DMS153 treated with DMSO at 0.1 percent for 48 hours (cell line): ENCODE data around the gene STIP1.

Experiments used
- DNase-seq: peaks from one replicate; lab custom pipeline; 2025; ENCODE audit not compliant: unreplicated experiment; lab: John Stamatoyannopoulos, UW

Gene STIP1

DNA sequence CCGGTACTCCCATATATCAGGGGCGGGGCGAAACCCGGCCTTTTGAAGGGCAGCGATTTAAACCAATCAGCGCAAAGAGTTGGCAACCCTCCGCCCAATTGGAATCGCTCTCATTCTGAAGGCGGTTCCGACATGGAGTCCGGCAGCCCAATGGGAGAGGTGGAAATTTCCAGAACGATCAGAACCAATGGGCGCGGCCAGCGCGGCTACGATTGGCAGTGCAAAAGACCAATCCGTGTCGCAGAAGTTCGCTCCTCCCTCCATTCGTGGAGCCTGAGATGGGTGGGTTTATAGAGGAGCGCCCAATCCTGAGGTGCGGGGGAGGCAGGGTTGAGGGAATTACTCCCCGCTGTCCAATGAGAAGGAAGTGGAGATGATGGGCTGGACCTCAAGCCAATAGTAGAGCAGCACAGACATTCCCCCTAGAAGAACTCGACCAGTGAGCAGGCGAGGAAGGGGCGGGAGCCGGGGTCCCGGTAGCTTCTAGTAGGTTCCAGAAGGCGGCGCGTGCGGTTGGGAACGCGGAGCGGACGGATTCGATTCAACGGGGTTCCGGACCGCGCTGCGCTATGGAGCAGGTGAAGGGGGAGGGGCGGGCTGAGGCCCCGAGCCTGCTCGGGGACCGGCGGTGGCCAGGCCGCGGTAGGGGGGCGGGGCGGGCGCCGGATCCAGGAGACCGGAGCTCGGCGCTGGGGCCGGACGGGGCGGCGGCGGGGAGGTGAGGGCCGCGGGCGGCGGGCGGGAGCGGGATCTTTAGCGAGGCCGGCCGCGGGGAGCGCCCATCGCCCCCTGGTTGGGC, at the start of gene STIP1:
TSS of gene STIP1 (plus strand) at position 479 of the 799 bp plus-strand sequence. CDS start at position 570, 91 bp downstream.
- DNase-seq, result peak; percentile 97

- DNase-seq, result no peak
Observed at GRCh38 chr11:64136765-64137441, 49.1 kb upstream of the STIP1 start.

GRCh38 chr11:64138398-64138797, 47.6 kb upstream of the STIP1 start:
- DNase-seq, result no peak

- no peak for DNase-seq
Observed at GRCh38 chr11:64139049-64139448, 46.9 kb upstream of the STIP1 start.

GRCh38 chr11:64140082-64140481, 45.9 kb upstream of the STIP1 start:
- DNase-seq, result no peak

- no peak for DNase-seq
Observed at GRCh38 chr11:64141081-64141783, 44.7 kb upstream of the STIP1 start.

DNA sequence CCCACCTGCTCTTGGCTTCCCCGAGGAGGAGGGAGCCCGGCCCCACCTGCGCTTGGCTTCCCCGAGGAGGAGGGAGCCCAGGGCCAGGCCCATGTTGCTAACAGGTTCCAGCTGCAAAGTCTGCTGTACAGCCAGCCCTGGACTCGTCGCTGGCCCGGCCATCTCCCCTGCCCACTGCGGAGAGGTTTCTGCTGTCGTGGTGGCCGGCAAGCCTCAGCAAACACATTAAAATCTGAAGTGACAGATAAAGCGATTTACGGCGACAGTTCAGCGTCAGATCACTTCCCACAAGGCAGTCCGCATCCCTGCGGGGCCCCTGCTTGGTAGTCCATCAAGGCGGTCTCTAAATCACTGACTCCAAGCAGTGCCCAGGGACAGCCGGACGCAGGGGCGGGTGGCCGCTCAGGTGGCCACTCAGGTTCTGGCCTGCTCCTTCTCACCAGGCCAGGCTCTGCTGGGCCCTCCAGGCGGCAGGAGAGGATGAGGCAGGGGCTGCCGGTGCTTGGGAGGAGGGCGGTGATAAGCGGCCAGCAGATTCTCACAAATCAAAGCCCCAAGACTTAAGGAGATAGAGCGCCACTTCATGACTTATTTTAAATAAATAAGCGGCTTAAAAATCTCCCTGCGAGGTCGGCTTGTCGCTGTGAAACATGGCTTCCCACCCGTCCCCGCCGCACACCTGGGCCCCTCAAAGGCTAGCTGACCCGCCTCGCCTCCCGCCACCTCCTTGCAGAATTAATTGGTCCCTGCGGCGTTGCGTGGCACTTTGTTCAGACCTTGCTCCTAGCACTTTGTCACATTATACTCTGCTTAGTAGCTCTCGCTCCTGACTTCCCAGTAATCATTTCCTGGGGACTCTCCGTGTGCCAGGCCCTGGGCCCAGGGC, 41.1 kb upstream of the STIP1 start:
- no peak for DNase-seq

- DNase-seq, result peak; percentile 23
Observed at GRCh38 chr11:64146036-64146955, 39.7 kb upstream of the STIP1 start.

DNA sequence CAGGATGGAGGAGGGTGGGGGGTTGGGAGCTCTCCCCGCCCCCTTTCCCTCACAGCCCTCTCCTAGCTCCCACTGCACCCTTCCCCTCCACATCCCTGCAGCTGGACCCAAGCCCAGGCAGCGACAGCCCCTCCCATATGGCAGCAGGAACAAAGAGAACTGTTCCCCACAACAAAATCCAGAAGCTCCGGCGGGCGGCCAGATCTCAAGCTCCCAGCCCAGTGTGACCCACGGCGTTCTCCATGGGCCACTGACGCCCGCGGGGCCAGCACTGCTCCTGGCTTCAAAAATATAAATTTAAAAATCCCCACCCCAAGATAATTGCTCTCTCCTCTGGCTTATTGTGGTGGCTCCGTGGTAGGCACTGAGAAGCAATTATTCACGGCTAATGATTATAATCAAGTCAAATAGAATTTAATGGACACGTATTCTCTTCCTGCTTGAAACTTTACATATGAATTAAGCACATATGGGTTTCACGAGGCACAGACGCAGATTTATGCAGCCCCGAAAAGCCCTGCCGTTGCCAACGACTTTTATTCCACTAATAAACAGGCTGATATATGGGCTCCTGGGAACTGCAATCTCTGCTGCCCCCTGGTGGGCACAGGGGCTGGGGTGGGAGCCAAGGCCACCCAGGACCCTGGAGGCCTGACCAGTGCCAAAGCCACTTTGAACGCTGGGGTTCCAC, 37.6 kb upstream of the STIP1 start:
- peak; percentile 74 for DNase-seq

GRCh38 chr11:64148917-64149617, 36.9 kb upstream of the STIP1 start:
- no peak for DNase-seq

DNA sequence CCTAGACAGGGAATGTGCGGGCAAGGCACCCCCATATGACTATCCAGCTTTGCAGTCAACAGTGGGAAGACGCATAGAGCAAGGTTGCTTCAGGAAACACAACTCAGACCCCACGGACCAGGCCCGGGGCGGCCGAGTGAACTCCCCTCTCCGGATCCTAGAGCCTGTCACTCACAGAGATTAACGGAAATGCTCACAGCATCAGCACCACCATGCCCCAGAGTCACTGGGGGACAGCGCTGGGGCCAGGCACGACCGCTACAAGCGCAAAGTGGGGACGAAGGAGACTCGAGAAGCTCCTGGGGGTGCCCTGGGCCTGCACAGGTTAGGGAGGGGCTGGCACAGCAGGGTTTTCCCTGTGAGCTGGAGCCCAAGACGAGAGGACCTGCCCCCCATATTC, 35.9 kb upstream of the STIP1 start:
- no peak for DNase-seq

DNA sequence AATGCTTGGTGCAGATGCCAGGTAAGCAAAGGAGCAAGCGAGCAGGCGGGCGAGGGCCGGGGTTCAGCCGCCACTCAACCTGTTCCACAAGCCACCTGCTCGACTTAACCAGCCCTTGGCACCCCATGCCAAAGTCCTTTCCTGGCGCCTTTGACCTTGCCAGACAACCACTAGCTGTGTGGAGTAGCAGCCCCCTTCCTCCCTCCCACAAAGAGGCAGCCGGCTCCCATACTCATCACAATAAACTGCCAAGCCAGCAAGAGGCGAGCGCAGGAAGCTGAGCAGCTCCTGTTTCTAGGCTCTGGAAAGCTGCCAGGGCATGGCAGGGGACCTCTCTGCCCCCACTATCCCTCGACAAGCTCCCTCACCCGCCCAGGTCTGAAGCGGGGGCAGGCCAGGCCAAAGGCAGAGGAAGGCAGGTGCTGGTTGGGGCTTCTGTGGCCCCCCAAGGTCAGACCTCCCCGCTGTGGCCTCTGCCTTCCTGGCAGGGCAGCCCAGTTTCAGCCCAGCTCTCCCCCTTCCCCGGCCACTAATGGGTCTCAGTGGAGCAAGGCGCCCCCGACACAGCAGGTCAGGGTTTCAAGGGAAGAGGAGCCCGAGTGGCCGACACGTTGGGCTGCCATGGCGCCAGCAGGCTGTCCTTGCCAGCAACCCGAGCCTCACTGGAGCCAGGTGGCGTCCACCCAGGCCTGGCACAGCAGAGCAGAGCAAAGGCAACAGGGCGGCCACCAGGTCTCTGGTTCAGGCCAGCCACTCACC, 35.3 kb upstream of the STIP1 start:
- DNase-seq, result peak; percentile 68

DNA sequence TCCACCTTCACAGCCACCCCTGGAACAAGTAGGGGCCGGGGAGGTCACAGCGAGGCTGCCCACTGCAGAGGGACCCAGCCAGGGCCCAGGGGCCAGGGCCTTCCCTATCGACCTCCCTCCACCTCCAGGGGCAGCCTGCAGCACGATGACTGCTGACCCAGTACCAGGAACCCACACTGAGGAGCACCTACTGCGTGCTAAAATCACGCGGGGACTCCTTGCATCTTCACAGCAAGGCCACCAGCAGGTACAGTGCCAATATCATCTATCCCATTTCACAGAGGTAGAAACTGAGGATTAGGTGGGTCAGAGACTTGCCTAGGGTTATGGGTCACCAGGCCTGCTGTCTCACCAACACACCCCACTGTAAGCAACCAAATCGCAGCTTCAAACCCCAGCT, 34.6 kb upstream of the STIP1 start:
- no peak for DNase-seq

DNA sequence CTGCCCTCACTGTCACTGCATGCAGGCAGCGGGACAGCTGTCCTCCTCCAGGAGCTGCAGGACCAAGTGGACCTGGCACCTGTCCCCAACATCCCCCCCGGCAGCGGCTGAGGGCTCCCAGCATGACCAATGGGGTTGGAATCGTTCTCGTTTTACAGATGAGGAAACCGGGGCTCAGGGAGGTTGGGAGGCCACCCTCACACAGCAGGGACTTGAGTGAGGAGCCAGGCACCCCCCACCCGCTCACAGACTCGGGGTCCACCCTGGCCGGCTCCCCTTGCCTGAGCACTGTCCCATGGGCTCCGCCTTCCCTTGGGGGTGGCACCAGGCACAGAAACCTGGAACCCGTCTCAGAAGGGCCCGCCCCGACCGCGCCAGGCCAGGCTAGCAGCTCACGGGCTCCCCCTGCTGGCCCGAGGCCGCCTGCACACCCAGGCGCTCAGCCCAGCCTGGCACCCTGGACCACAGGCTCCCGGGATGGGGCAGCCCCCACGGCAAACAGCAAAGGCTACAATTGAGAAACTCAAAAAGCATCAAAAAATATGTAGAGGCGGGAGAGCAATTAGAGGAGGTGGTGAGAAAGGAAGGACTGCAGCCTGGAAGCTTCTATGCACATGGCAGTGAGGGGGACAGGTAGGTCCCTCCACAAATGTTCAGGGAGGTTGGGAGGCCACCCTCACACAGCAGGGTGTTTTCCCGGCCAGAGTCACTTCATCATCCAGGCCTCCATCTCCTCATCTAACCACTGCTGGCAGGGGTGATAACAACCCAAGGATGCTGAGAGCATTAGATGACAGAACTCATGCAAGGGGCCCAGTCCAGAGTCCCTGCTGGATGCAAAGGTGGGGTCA, 32.9 kb upstream of the STIP1 start:
- DNase-seq, result peak; percentile 30

DNA sequence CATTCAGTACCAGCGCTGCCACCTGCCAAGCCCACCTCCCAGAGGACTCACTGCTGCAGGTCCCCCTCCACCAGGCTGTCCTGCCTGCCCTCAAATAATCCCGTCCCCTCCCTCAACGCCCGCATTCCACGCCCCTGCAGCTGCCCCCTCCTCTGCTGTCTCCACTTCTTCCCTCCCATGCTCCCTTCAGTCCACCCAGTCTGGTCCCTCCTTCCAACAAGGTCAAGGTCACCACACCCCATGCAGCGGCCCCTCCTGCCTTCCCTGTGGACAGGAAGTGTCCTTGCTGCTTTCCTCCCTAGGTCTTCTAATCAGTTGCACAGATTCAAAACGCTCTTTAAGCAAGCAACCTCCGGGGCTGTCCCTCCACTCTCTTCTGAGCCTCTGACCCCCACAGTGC, 32.2 kb upstream of the STIP1 start:
- no peak for DNase-seq

GRCh38 chr11:64156235-64157011, 29.5 kb upstream of the STIP1 start:
- DNase-seq, result no peak
